HEK293 (cell line): Measurements from ENCODE around the gene RNF40.

Experiments used
- GLIS2 ChIP-seq: fragments of 450-650 bp; formaldehyde crosslinking; IDR thresholded peaks from 2 replicates; pipeline ENCODE4 v1.5.1; 2016; ENCODE audit warnings: missing biosample characterization, missing genetic modification characterization
- SCRT2 ChIP-seq: fragments of 450-650 bp; formaldehyde crosslinking; IDR thresholded peaks from 2 replicates; pipeline ENCODE4 v1.5.1; 2016; ENCODE audit warnings: missing biosample characterization, missing genetic modification characterization
- SETDB1 ChIP-seq: IDR thresholded peaks from one replicate; pipeline ENCODE4 v1.6.1; 2017; ENCODE audit warnings: mild to moderate bottlenecking, low read length, moderate library complexity, mixed read lengths; ENCODE audit not compliant: insufficient read length
- TCF7L2 ChIP-seq: IDR thresholded peaks from 2 replicates; pipeline ENCODE4 v1.6.1; 2011; ENCODE audit warnings: low read depth, mild to moderate bottlenecking, inconsistent platforms, low read length, moderate library complexity, borderline replicate concordance
- WT1 ChIP-seq: fragments of 450-650 bp; formaldehyde crosslinking; IDR thresholded peaks from 2 replicates; pipeline ENCODE4 v1.5.1; 2016; ENCODE audit warnings: missing biosample characterization, missing genetic modification characterization
- ZNF274 ChIP-seq, 2 experiments: fragments of 200-500 bp in 1 of 2; fragments of 450-650 bp in 1 of 2; sonication (Bioruptor generic) in 1 of 2; formaldehyde crosslinking in 1 of 2; IDR thresholded peaks; 2 replicates each; pipeline versions ENCODE4 v1.5.1 to v1.6.1; 2014 to 2016; ENCODE audit warnings: borderline replicate concordance in 1 of 2, inconsistent platforms in 1 of 2, low read length in 1 of 2, missing biosample characterization in 1 of 2, missing genetic modification characterization in 1 of 2
- ZNF37A ChIP-seq: fragments of 450-650 bp; IDR thresholded peaks from 2 replicates; pipeline ENCODE4 v1.5.1; 2018; ENCODE audit warnings: missing biosample characterization, missing genetic modification characterization
- ZNF514 ChIP-seq: fragments of 450-650 bp; formaldehyde crosslinking; IDR thresholded peaks from 2 replicates; pipeline ENCODE4 v1.5.1; 2016; ENCODE audit warnings: missing biosample characterization, missing genetic modification characterization
- ZNF521 ChIP-seq: fragments of 450-650 bp; formaldehyde crosslinking; IDR thresholded peaks from 2 replicates; pipeline ENCODE4 v1.5.1; 2017; ENCODE audit warnings: missing biosample characterization, mild to moderate bottlenecking, missing genetic modification characterization
- ZNF600 ChIP-seq: fragments of 450-650 bp; formaldehyde crosslinking; IDR thresholded peaks from 2 replicates; pipeline ENCODE4 v1.5.1; 2016; ENCODE audit warnings: missing biosample characterization, missing genetic modification characterization
- TF ChIP-seq, protein P1 (sequence below): fragments of 450-650 bp; formaldehyde crosslinking; IDR thresholded peaks from 2 replicates; pipeline ENCODE4 v1.5.1; 2016; ENCODE audit warnings: missing biosample characterization, missing genetic modification characterization
- TF ChIP-seq, protein P2 (sequence below): fragments of 450-650 bp; formaldehyde crosslinking; conservative IDR thresholded peaks from 2 replicates; pipeline ENCODE4 v1.5.1; 2016; ENCODE audit warnings: low read depth, missing biosample characterization, missing genetic modification characterization
- TF ChIP-seq, protein P3 (sequence below): fragments of 450-650 bp; formaldehyde crosslinking; IDR thresholded peaks from 2 replicates; pipeline ENCODE4 v1.5.1; 2016; ENCODE audit warnings: missing biosample characterization, missing genetic modification characterization, low read depth
- TF ChIP-seq, protein P4 (sequence below): fragments of 450-650 bp; formaldehyde crosslinking; IDR thresholded peaks from 2 replicates; pipeline ENCODE4 v1.5.1; 2016; ENCODE audit warnings: missing biosample characterization, missing genetic modification characterization
- TF ChIP-seq, protein P5 (sequence below): fragments of 450-650 bp; formaldehyde crosslinking; IDR thresholded peaks from 2 replicates; pipeline ENCODE4 v1.5.1; 2016; ENCODE audit warnings: missing biosample characterization, missing genetic modification characterization, borderline replicate concordance
- TF ChIP-seq, protein P6 (sequence below): fragments of 450-650 bp; formaldehyde crosslinking; IDR thresholded peaks from 2 replicates; pipeline ENCODE4 v1.5.1; 2016; ENCODE audit warnings: missing biosample characterization, missing genetic modification characterization, low read depth
- TF ChIP-seq, protein P7 (sequence below): sonication (generic); formaldehyde crosslinking; IDR thresholded peaks from 2 replicates; pipeline ENCODE4 v1.8.1; 2022; ENCODE audit warnings: mild to moderate bottlenecking, moderate library complexity, missing genetic modification reagents

RNF40 gene

DNA sequence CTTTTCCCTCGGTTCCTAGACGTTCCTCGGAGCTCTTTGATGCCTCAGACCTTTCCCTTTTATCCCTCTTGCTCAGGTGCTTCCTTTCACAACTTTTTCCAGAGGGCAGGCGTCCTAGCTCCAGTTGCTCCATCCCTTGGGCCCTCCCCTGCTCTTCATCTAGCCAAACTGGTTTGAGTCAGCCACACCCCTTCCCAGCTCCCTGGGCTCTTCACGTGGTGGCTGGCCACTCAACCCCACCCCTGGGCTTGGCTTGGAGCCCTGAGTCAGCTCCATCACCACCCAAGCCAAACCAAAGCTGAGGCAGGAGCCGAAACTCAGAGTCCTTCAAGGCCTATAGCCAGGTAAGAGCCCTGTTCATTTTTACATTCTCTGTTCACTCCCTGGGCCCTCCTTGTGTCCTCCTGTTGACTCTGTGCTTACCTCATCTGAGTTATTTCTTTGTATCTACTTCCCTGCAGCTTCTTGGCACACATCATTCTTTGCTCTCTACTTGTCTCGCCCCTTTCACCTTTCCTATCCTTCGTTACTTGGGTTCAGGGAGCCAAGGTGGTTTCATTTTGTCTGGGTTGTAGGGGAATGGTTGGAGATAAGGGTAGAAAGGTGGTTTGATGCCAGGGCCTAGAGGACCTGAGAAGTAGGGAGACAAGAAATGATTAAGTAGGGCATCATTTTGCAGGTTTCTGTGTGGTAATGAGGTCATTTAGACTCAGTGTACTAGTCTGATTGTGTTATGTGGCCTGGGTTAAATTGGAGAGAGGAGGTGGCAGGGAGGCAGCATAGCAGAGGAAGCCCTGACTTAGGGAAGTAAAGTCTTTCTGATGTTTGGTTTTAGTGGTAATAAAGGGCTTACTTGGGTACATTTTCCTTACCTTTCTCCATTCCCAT is 21.5 kb upstream of the RNF40 start (continued):
- TF ChIP-seq, protein P1, sequence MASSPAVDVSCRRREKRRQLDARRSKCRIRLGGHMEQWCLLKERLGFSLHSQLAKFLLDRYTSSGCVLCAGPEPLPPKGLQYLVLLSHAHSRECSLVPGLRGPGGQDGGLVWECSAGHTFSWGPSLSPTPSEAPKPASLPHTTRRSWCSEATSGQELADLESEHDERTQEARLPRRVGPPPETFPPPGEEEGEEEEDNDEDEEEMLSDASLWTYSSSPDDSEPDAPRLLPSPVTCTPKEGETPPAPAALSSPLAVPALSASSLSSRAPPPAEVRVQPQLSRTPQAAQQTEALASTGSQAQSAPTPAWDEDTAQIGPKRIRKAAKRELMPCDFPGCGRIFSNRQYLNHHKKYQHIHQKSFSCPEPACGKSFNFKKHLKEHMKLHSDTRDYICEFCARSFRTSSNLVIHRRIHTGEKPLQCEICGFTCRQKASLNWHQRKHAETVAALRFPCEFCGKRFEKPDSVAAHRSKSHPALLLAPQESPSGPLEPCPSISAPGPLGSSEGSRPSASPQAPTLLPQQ (tag by site-specific recombination): 0 out of 2 replicates have a peak, but pooled peaks have one; percentile 16
- TF ChIP-seq, protein P2, sequence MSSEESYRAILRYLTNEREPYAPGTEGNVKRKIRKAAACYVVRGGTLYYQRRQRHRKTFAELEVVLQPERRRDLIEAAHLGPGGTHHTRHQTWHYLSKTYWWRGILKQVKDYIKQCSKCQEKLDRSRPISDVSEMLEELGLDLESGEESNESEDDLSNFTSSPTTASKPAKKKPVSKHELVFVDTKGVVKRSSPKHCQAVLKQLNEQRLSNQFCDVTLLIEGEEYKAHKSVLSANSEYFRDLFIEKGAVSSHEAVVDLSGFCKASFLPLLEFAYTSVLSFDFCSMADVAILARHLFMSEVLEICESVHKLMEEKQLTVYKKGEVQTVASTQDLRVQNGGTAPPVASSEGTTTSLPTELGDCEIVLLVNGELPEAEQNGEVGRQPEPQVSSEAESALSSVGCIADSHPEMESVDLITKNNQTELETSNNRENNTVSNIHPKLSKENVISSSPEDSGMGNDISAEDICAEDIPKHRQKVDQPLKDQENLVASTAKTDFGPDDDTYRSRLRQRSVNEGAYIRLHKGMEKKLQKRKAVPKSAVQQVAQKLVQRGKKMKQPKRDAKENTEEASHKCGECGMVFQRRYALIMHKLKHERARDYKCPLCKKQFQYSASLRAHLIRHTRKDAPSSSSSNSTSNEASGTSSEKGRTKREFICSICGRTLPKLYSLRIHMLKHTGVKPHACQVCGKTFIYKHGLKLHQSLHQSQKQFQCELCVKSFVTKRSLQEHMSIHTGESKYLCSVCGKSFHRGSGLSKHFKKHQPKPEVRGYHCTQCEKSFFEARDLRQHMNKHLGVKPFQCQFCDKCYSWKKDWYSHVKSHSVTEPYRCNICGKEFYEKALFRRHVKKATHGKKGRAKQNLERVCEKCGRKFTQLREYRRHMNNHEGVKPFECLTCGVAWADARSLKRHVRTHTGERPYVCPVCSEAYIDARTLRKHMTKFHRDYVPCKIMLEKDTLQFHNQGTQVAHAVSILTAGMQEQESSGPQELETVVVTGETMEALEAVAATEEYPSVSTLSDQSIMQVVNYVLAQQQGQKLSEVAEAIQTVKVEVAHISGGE (tag by site-specific recombination): no peak
- TF ChIP-seq ZNF514: no peak
- TF ChIP-seq, protein P3, sequence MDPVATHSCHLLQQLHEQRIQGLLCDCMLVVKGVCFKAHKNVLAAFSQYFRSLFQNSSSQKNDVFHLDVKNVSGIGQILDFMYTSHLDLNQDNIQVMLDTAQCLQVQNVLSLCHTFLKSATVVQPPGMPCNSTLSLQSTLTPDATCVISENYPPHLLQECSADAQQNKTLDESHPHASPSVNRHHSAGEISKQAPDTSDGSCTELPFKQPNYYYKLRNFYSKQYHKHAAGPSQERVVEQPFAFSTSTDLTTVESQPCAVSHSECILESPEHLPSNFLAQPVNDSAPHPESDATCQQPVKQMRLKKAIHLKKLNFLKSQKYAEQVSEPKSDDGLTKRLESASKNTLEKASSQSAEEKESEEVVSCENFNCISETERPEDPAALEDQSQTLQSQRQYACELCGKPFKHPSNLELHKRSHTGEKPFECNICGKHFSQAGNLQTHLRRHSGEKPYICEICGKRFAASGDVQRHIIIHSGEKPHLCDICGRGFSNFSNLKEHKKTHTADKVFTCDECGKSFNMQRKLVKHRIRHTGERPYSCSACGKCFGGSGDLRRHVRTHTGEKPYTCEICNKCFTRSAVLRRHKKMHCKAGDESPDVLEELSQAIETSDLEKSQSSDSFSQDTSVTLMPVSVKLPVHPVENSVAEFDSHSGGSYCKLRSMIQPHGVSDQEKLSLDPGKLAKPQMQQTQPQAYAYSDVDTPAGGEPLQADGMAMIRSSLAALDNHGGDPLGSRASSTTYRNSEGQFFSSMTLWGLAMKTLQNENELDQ (tag by site-specific recombination): no peak
- TF ChIP-seq ZNF37A (tag by site-specific recombination): no peak
- no peak for TF ChIP-seq ZNF521 (tag by site-specific recombination)
- TF ChIP-seq SETDB1: no peak
- TF ChIP-seq, protein P4, sequence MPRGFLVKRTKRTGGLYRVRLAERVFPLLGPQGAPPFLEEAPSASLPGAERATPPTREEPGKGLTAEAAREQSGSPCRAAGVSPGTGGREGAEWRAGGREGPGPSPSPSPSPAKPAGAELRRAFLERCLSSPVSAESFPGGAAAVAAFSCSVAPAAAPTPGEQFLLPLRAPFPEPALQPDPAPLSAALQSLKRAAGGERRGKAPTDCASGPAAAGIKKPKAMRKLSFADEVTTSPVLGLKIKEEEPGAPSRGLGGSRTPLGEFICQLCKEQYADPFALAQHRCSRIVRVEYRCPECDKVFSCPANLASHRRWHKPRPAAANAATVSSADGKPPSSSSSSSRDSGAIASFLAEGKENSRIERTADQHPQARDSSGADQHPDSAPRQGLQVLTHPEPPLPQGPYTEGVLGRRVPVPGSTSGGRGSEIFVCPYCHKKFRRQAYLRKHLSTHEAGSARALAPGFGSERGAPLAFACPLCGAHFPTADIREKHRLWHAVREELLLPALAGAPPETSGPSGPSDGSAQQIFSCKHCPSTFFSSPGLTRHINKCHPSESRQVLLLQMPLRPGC (tag by site-specific recombination): peak; percentile 21; the same call in 1 of the 2 replicates
- TF ChIP-seq SCRT2: peak; percentile 84
- no peak for TF ChIP-seq ZNF274 (IDR thresholded peaks at IDR 0.05; ENCODE audit: low read length)
- TF ChIP-seq ZNF274 (tag by site-specific recombination; IDR thresholded peaks at IDR 0.05; ENCODE audit: borderline replicate concordance): no peak
- TF ChIP-seq ZNF600 (tag by site-specific recombination): peak; percentile 97
- TF ChIP-seq GLIS2 (tag by site-specific recombination): peak; percentile 50; the same call in 1 of the 2 replicates
- TF ChIP-seq, protein P5, sequence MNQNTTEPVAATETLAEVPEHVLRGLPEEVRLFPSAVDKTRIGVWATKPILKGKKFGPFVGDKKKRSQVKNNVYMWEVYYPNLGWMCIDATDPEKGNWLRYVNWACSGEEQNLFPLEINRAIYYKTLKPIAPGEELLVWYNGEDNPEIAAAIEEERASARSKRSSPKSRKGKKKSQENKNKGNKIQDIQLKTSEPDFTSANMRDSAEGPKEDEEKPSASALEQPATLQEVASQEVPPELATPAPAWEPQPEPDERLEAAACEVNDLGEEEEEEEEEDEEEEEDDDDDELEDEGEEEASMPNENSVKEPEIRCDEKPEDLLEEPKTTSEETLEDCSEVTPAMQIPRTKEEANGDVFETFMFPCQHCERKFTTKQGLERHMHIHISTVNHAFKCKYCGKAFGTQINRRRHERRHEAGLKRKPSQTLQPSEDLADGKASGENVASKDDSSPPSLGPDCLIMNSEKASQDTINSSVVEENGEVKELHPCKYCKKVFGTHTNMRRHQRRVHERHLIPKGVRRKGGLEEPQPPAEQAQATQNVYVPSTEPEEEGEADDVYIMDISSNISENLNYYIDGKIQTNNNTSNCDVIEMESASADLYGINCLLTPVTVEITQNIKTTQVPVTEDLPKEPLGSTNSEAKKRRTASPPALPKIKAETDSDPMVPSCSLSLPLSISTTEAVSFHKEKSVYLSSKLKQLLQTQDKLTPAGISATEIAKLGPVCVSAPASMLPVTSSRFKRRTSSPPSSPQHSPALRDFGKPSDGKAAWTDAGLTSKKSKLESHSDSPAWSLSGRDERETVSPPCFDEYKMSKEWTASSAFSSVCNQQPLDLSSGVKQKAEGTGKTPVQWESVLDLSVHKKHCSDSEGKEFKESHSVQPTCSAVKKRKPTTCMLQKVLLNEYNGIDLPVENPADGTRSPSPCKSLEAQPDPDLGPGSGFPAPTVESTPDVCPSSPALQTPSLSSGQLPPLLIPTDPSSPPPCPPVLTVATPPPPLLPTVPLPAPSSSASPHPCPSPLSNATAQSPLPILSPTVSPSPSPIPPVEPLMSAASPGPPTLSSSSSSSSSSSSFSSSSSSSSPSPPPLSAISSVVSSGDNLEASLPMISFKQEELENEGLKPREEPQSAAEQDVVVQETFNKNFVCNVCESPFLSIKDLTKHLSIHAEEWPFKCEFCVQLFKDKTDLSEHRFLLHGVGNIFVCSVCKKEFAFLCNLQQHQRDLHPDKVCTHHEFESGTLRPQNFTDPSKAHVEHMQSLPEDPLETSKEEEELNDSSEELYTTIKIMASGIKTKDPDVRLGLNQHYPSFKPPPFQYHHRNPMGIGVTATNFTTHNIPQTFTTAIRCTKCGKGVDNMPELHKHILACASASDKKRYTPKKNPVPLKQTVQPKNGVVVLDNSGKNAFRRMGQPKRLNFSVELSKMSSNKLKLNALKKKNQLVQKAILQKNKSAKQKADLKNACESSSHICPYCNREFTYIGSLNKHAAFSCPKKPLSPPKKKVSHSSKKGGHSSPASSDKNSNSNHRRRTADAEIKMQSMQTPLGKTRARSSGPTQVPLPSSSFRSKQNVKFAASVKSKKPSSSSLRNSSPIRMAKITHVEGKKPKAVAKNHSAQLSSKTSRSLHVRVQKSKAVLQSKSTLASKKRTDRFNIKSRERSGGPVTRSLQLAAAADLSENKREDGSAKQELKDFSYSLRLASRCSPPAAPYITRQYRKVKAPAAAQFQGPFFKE (tag by site-specific recombination): no peak
- TF ChIP-seq, protein P6, sequence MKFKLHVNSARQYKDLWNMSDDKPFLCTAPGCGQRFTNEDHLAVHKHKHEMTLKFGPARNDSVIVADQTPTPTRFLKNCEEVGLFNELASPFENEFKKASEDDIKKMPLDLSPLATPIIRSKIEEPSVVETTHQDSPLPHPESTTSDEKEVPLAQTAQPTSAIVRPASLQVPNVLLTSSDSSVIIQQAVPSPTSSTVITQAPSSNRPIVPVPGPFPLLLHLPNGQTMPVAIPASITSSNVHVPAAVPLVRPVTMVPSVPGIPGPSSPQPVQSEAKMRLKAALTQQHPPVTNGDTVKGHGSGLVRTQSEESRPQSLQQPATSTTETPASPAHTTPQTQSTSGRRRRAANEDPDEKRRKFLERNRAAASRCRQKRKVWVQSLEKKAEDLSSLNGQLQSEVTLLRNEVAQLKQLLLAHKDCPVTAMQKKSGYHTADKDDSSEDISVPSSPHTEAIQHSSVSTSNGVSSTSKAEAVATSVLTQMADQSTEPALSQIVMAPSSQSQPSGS (tag by site-specific recombination): peak; percentile 53
- peak; percentile 38; the same call in 1 of the 2 replicates for TF ChIP-seq WT1
- TF ChIP-seq TCF7L2: no peak
- TF ChIP-seq, protein P7, sequence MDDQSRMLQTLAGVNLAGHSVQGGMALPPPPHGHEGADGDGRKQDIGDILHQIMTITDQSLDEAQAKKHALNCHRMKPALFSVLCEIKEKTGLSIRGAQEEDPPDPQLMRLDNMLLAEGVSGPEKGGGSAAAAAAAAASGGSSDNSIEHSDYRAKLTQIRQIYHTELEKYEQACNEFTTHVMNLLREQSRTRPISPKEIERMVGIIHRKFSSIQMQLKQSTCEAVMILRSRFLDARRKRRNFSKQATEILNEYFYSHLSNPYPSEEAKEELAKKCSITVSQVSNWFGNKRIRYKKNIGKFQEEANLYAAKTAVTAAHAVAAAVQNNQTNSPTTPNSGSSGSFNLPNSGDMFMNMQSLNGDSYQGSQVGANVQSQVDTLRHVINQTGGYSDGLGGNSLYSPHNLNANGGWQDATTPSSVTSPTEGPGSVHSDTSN (CRISPR knock-in tag): no peak
